OCI-LY3 (cell line): ENCODE measurements around the gene PHF5A.

ENCODE experiments used
- H2AFZ ChIP-seq: fragments of 200-600, 300-600 bp; shearing (Covaris generic); 2 replicates; pipeline ENCODE4 v1.6.0; 2014; ENCODE audit warnings: antibody characterized with exemption, low read depth, low read length
- H3K27ac ChIP-seq: fragments of 200-600, 300-600 bp; sonication (generic); 2 replicates; pipeline ENCODE4 v1.5.1; 2014; ENCODE audit warnings: mild to moderate bottlenecking, low read length, moderate library complexity, mixed read lengths
- H3K27me3 ChIP-seq: fragments of 200-600, 300-600 bp; sonication (generic); 2 replicates; pipeline ENCODE4 v1.6.1; 2014; ENCODE audit warnings: low read depth, low read length, mixed read lengths
- H3K36me3 ChIP-seq: fragments of 200-600, 300-600 bp; sonication (generic); replicated peaks from 2 replicates; pipeline ENCODE3; 2014; ENCODE audit warnings: low read depth, low read length, mixed read lengths
- H3K4me1 ChIP-seq: fragments of 300-600, 200-600 bp; sonication (generic); 2 replicates; pipeline ENCODE4 v1.6.1; 2014; ENCODE audit warnings: low read length, mixed read lengths
- H3K4me2 ChIP-seq: fragments of 200-600, 300-600 bp; sonication (generic); 2 replicates; pipeline ENCODE4 v1.6.1; 2014; ENCODE audit warnings: low read length, mixed read lengths
- H3K4me3 ChIP-seq: fragments of 300-600, 200-600 bp; sonication (generic); 2 replicates; pipeline ENCODE4 v1.5.1; 2014; ENCODE audit warnings: antibody characterized with exemption, mild to moderate bottlenecking, low read length, moderate library complexity
- H3K79me2 ChIP-seq: fragments of 300-600, 200-600 bp; shearing (Covaris generic); 2 replicates; pipeline ENCODE4 v1.6.1; 2014; ENCODE audit warnings: mild to moderate bottlenecking, low read length, mixed read lengths
- H3K9ac ChIP-seq: fragments of 300-600, 200-600 bp; shearing (Covaris generic); 2 replicates; pipeline ENCODE4 v1.6.0; 2014; ENCODE audit warnings: mild to moderate bottlenecking, low read length, moderate library complexity
- H3K9me3 ChIP-seq: fragments of 200-600, 300-600 bp; shearing (Covaris generic); 2 replicates; pipeline ENCODE4 v1.6.1; 2014; ENCODE audit warnings: low read length, mixed read lengths; ENCODE audit not compliant: insufficient read depth
- H4K20me1 ChIP-seq: fragments of 200-600, 300-600 bp; sonication (generic); 2 replicates; pipeline ENCODE4 v1.6.1; 2016; ENCODE audit warnings: low read length, mixed read lengths; ENCODE audit not compliant: insufficient read depth
- CTCF ChIP-seq: fragments of 200-600, 300-600 bp; sonication (generic); IDR thresholded peaks from 2 replicates; pipeline ENCODE4 v1.5.1; 2014; ENCODE audit warnings: antibody characterized with exemption, low read length, low read depth
- EZH2phosphoT487 ChIP-seq: fragments of 200-600 bp; shearing (Covaris generic); IDR thresholded peaks from 2 replicates; pipeline ENCODE4 v1.6.1; 2018; ENCODE audit warnings: antibody characterized with exemption, mixed run types, low read depth

Gene PHF5A

GRCh38 chr22:41487037-41487935 is 18.8 kb upstream of the PHF5A start:
- Histone ChIP-seq H3K4me3 (no peak overlapping the region), H3K4me1 (no peaks in the 10 kb centered on the region), H3K4me2 (no peak overlapping the region), H4K20me1 (peaks cover 46% of the 10 kb centered on the region), H3K36me3 (peaks cover 2% of the 10 kb centered on the region), H3K27me3 (no peaks in the 10 kb centered on the region), H2AFZ (no peak overlapping the region), H3K79me2 (peaks cover 82% of the 10 kb centered on the region), H3K9ac (no peak overlapping the region), H3K9me3 (no peaks in the 10 kb centered on the region), H3K27ac (no peak overlapping the region)
- TF ChIP-seq CTCF (no peak), EZH2phosphoT487 (no peak)

GRCh38 chr22:41485033-41485432 is 16.5 kb upstream of the PHF5A start:
- TF ChIP-seq CTCF (no peak), EZH2phosphoT487 (no peak)
- H3K4me1 ChIP-seq, result no peaks in the 10 kb centered on the region; the same call in 1 of the 2 replicates
- H3K27me3 ChIP-seq, result no peaks in the 10 kb centered on the region
- no peak overlapping the region for H3K27ac ChIP-seq
- H3K4me3 ChIP-seq, result no peak overlapping the region
- peaks cover 2% of the 10 kb centered on the region for H3K36me3 ChIP-seq
- no peak overlapping the region for H3K4me2 ChIP-seq
- peaks cover 88% of the 10 kb centered on the region for H3K79me2 ChIP-seq
- H2AFZ ChIP-seq, result no peak overlapping the region
- H3K9ac ChIP-seq, result no peak overlapping the region
- peaks cover 52% of the 10 kb centered on the region for H4K20me1 ChIP-seq
- no peaks in the 10 kb centered on the region for H3K9me3 ChIP-seq

GRCh38 chr22:41482319-41482935 is 13.9 kb upstream of the PHF5A start:
- no peaks in the 10 kb centered on the region for H3K27me3 ChIP-seq
- peaks cover 21% of the 10 kb centered on the region for H3K4me1 ChIP-seq
- H3K4me2 ChIP-seq, result no peak overlapping the region
- no peak for TF ChIP-seq EZH2phosphoT487
- TF ChIP-seq CTCF, result no peak
- peaks cover 5% of the 10 kb centered on the region for H3K36me3 ChIP-seq
- H3K4me3 ChIP-seq, result no peak overlapping the region
- no peak overlapping the region for H3K27ac ChIP-seq
- H3K9ac ChIP-seq, result no peak overlapping the region
- H3K9me3 ChIP-seq, result no peaks in the 10 kb centered on the region
- H3K79me2 ChIP-seq, result peaks cover 84% of the 10 kb centered on the region
- H4K20me1 ChIP-seq, result peaks cover 37% of the 10 kb centered on the region
- no peak overlapping the region for H2AFZ ChIP-seq

- Histone ChIP-seq H3K27ac (no peak overlapping the region), H3K4me2 (no peak overlapping the region), H2AFZ (no peak overlapping the region), H3K9me3 (no peaks in the 10 kb centered on the region), H4K20me1 (peaks cover 32% of the 10 kb centered on the region), H3K79me2 (peaks cover 82% of the 10 kb centered on the region), H3K4me1 (peaks cover 22% of the 10 kb centered on the region), H3K36me3 (peaks cover 6% of the 10 kb centered on the region), H3K4me3 (no peak overlapping the region), H3K9ac (no peak overlapping the region), H3K27me3 (no peaks in the 10 kb centered on the region)
- TF ChIP-seq CTCF, result no peak
- no peak for TF ChIP-seq EZH2phosphoT487
Observed at GRCh38 chr22:41481925-41482318, 13.4 kb upstream of the PHF5A start.
